Fibroblast of gingiva (primary cell): ENCODE results near the gene SIL1.
"Not testable (repeated sequence)": the region's sequence is repeated elsewhere in the genome, so short reads cannot be mapped to it uniquely, and the experiment has no call there.

ENCODE experiments used
- DNase-seq: peaks from one replicate; pipeline ENCODE4 v3.0.0-alpha.2; 2011; ENCODE audit warnings: low read depth

SIL1 gene

GRCh38 chr5:139204196-139204595 is 6.0 kb upstream of the SIL1 start:
- DNase-seq, result no peak

GRCh38 chr5:139199321-139199720 is 1.2 kb upstream of the SIL1 start:
- DNase-seq, result no peak

- DNase-seq, result no peak
Observed at GRCh38 chr5:139196296-139196956, 1.7 kb downstream of the SIL1 start.

- DNase-seq, result no peak
Observed at GRCh38 chr5:139194486-139194885, 3.7 kb downstream of the SIL1 start.

- no peak for DNase-seq
Observed at GRCh38 chr5:139193928-139194327, 4.2 kb downstream of the SIL1 start.

- not testable (repeated sequence) for DNase-seq
Observed at GRCh38 chr5:139192906-139193305, 5.3 kb downstream of the SIL1 start.

- not testable (repeated sequence) for DNase-seq
Observed at GRCh38 chr5:139191954-139192353, 6.2 kb downstream of the SIL1 start.

GRCh38 chr5:139190125-139190524 is 8.0 kb downstream of the SIL1 start:
- peak; percentile 72 for DNase-seq

GRCh38 chr5:139188558-139189270 is 9.5 kb downstream of the SIL1 start:
- DNase-seq, result no peak

- DNase-seq, result peak; percentile 43
Observed at GRCh38 chr5:139186752-139187326, 11.3 kb downstream of the SIL1 start.

- no peak for DNase-seq
Observed at GRCh38 chr5:139186261-139186660, 11.9 kb downstream of the SIL1 start.

GRCh38 chr5:139185589-139185988 is 12.6 kb downstream of the SIL1 start:
- no peak for DNase-seq

- DNase-seq, result no peak
Observed at GRCh38 chr5:139183502-139183901, 14.7 kb downstream of the SIL1 start.

- no peak for DNase-seq
Observed at GRCh38 chr5:139182528-139183296, 15.5 kb downstream of the SIL1 start.

- DNase-seq, result peak; percentile 36
Observed at GRCh38 chr5:139181835-139182452, 16.2 kb downstream of the SIL1 start.

- peak; percentile 73 for DNase-seq
Observed at GRCh38 chr5:139181322-139181730, 16.8 kb downstream of the SIL1 start.

- no peak for DNase-seq
Observed at GRCh38 chr5:139180850-139181249, 17.3 kb downstream of the SIL1 start.

GRCh38 chr5:139179778-139180513 is 18.2 kb downstream of the SIL1 start:
- DNase-seq, result not testable (repeated sequence)

GRCh38 chr5:139178935-139179334 is 19.2 kb downstream of the SIL1 start:
- DNase-seq, result no peak

GRCh38 chr5:139178589-139178917 is 19.6 kb downstream of the SIL1 start:
- DNase-seq, result no peak

- no peak for DNase-seq
Observed at GRCh38 chr5:139177809-139178588, 20.2 kb downstream of the SIL1 start.
